NCI-H82 (cell line): ENCODE measurements around the gene WDR76.
A peak's percentile ranks its signal among the peaks of the same experiment; 100 is the strongest.

Experiments
- DNase-seq: peaks from one replicate; lab custom pipeline; 2025; lab: John Stamatoyannopoulos, UW

WDR76 gene

DNA sequence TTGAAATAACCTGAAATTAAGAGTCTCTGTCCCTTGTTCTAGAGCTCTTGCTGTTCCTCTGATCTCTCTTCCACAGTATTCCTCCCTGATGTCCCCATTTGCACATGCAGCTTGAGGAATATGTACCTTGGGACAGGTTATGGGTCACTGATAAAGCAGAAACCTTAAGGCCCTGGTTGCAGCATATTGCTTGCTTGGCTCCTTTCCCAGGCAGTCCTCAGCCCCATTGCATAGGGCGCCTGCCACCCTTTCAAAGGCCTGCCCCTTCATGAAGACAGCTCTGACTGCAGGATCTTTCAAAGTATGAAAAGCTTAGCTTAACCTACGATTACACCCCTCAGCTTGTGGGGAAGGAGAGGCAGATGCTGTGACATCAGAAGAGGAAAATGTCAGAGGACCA is 51.6 kb downstream of the WDR76 start:
- no peak for DNase-seq

DNA sequence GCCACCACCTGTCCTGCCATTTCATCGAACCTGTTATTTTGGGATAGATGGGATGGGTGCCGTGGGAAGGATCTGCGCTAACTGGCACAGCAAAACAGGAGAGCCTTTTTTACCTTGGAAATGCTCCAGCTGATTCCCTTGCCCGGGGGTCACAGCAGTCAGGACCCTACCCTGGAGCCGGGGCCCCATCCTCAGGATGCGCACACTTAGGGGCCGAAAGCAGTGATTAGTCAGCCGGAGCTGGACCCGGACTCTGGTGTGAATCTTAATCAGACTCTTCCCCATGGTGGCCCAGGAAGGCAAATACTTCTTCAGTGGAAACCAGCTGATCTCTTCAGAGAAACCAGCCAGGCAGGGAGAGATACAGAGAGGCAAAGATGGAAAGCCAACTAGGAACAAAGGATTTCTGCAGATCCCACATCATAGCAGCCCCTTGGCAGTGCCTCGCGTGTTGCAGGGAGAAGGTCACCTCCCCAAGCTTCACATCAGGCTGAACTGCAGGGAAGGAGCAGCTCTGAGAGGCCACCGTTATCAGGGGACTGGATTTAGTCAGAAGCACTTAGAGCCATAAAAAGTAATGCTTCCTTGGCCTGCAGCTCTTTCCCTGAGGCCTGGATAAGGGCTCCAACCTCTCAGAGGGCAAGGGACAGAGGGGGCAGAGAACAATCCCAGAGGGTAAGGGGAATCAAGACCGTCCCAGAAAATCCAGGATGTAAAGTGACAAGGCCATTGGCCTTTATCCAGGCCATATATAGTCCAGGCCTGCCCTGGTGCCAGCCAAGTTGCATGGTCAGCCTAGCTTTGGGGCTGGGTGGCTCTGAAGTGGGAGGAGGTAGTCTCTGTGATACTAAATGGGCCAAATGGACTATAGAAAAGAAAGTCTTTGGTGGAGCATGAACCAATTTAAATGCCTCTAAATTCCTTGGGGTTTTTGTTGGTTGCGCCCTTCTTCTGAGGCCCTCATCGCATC is 52.9 kb downstream of the WDR76 start:
- DNase-seq = no peak

- DNase-seq = no peak
Observed at GRCh38 chr15:43880406-43881194, 53.8 kb downstream of the WDR76 start.

GRCh38 chr15:43881245-43881644 is 54.4 kb downstream of the WDR76 start:
- DNase-seq = no peak

GRCh38 chr15:43881944-43882343 is 55.1 kb downstream of the WDR76 start:
- DNase-seq = peak; percentile 38

- DNase-seq = no peak
Observed at GRCh38 chr15:43883571-43883970, 56.8 kb downstream of the WDR76 start.

- no peak for DNase-seq
Observed at GRCh38 chr15:43886558-43886957, 59.8 kb downstream of the WDR76 start.

GRCh38 chr15:43887901-43888300 is 61.1 kb downstream of the WDR76 start:
- DNase-seq = no peak

DNA sequence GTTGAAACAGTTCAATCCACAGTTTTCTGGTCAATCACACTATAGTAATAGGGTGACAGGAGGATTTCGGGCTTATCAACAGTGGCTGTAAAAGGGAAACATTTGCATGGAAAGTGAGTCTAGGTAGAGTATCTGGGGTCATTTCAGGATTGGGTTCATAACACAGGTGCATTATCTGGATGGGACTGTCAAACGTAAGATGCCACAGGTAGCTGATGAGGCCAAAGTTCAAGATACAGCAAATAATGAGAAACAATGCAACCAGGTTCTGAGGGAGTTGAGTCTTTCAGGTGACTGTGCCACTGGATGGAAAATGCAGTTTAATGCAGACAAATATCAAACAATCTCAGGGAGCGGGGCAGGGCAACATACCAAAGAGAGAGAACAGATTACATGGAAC is 62.2 kb downstream of the WDR76 start:
- no peak for DNase-seq

GRCh38 chr15:43893956-43894355 is 67.2 kb downstream of the WDR76 start:
- no peak for DNase-seq

DNA sequence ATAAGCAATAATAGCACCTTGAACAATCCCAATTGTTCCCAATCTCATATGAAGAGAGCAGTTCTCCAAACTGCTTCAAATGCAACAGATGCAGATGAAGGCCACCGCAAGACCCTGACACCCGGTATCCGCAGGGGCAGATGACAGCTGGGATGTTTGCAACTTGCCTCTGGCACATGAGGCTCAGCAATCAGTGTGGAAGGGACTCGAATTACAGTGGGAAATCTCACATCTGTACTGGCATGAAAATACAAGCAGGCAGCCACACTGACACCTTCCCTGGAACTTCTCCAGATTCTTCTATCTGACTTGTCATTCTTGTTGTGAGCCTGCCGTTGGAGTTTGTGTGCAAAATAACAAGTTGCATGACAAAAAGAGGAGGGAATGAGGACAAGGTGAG is 68.8 kb downstream of the WDR76 start:
- no peak for DNase-seq

GRCh38 chr15:43896543-43896942 is 69.7 kb downstream of the WDR76 start:
- no peak for DNase-seq

DNA sequence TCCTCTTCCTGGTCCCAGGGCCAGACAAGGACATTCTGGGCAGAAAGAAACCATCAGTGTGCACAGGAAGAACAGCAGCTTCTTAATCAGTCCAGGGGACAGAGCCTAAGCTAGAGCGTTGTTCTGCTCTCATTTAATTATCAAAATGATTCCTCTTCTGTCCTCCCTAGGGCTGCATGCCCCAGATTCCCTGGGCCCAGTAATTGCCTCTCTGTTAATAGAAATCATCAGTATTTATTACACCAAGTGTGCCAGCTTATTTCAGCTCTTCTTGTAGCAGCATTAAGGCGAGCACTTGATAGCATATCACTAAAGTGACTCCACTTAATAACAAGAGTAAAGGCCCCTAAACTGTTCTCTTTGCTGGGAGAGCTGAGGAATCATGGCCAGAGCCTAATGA is 72.1 kb downstream of the WDR76 start:
- DNase-seq = no peak

GRCh38 chr15:43899928-43900327 is 73.1 kb downstream of the WDR76 start:
- no peak for DNase-seq

- peak; percentile 25 for DNase-seq
Observed at GRCh38 chr15:43900996-43901395, 74.2 kb downstream of the WDR76 start.

- DNase-seq = peak; percentile 52
Observed at GRCh38 chr15:43901495-43901894, 74.7 kb downstream of the WDR76 start.

- DNase-seq = peak; percentile 91
Observed at GRCh38 chr15:43903864-43904290, 77.1 kb downstream of the WDR76 start.

DNA sequence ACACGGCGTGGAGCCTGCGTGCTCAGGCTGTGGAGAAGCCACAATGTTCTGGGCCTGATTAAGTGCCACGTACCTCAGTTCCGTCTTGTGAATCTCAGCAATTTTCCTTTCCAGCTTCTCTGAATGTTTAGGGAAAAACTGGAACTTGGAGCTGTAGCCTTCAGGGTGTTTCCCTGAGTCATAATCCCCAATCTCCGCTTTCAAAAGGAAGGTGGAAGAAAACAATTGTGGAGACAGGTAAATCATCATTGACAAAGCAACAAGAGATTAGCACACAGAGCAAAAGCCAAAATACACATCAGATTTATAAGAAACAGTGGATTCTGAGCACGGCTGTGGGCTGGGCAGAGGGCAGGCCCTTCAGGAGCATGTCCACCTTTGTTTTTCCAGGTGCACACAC is 79.0 kb downstream of the WDR76 start:
- DNase-seq = no peak

DNA sequence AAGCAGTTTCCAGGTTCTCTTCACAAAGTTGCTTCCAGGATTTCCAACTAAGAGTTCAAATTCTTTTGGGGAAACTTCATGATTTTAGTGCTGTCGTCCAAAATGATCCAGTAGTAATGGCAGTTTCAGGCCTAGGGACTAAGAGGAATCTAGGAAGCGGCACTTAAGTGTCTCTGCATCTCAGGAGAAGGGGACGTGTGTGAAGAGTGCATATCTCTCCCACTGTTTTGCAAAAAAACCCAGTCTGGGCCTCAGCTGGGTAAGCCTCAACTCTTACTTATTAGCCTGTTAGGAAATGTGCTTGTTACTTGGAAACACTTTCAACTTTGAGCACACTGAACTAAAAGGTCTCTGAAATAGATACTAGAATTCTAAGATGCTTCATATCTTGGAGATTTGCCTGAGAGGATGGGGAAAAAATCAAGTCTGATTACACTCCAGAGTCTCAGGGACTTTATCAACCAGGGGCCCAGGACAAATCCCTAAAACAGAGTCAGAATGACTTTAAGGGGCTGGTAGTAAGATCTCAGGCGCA is 81.8 kb downstream of the WDR76 start:
- DNase-seq = no peak

- DNase-seq = no peak
Observed at GRCh38 chr15:43911235-43911781, 84.5 kb downstream of the WDR76 start.

DNA sequence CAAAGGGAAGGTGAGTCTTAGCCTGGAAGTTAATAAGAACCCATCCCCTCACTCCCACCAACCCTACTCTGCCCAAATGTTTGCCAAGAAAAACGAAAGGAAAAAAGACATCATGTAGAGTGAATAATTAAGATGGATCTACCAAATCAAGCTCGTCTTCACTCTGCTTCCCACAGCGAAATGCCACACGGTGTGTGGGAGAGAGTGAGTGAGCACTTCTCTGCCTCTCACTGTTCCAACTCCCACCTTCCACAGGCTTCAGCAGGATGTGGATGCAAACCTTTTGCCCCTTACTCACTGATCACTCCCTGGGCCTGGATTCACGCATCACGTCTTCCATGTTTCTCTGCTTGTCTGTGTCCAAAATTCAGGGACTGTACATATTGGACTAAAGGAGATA is 85.4 kb downstream of the WDR76 start:
- no peak for DNase-seq

DNA sequence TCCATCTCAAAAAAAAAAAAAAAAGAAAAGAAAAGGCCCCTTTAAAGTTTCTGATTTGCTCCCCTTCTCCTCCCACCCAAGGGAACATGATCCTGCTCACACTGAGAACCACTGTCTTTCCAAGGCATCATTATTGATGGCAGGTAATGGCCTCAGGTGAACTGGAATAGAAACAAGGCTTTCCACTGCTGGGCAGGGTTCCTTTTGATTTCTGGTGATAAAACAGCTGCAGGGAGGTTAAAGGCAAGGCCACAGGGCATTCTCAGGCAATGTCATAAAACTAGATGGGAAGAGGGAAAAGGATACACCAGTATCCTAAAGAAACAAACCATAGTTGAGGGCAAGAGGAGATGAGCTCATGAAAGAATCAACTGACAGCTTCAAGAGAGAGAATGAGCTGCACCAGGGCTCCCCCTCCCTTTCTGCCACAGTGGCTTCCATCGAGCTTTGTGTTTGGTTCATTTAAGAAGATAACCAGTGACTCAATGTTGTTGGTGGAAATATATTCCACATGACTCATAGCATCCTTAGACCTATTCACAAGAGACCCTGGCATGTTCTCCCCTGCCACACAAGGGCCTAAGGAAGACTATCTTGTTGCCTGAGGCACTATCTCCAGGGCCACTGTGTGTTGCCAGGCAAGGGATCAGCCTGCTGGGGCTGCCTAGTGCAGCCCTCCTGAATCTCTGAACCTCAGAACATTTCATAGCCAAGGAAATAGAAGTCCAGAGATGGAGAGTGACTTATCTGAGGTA is 86.4 kb downstream of the WDR76 start:
- DNase-seq = no peak
